H1 (cell line): Measurements from ENCODE around the gene ZMPSTE24. TPM values are rescaled to one million over a fixed set of nuclear protein-coding genes. Genes with fewer than 3 reads are reported as not detected.

Source experiments
- CTCF ChIA-PET: fragments of 300-600 bp; sonication (Branson Sonifier 250); formaldehyde crosslinking; loops from one replicate; lab custom pipeline; 2021; ENCODE audit not compliant: partially characterized antibody; lab: Charles Lee
- POLR2A ChIA-PET: fragments of 300-600 bp; sonication (Branson Sonifier 250); formaldehyde crosslinking; loops from one replicate; lab custom pipeline; 2021; ENCODE audit warnings: inconsistent platforms; ENCODE audit not compliant: partially characterized antibody; lab: Charles Lee
- DNase-seq, 2 experiments: peaks; one replicate each; pipeline versions ENCODE4 v3.0.0 to v3.0.0-alpha.2; 2010 to 2022; ENCODE audit warnings: low spot score in 2 of 2, low read depth in 1 of 2, mixed read lengths in 1 of 2
- FAIRE-seq: peaks from 2 replicates; lab custom pipeline; 2011; peaks lifted over from hg19 to GRCh38; lab: Jason Lieb, UNC
- H2AFZ ChIP-seq: 2 replicates; pipeline ENCODE4 v1.8.1; 2012; ENCODE audit warnings: low read length, inconsistent platforms
- H2AK5ac ChIP-seq: 2 replicates; pipeline ENCODE4 v1.6.1; 2013; ENCODE audit warnings: low read depth, low read length
- H2BK120ac ChIP-seq: replicated peaks from 2 replicates; pipeline ENCODE3; 2013; ENCODE audit warnings: low read depth, low read length, inconsistent platforms
- H2BK12ac ChIP-seq: 2 replicates; pipeline ENCODE4 v1.6.1; 2013; ENCODE audit warnings: low read depth, low read length
- H2BK15ac ChIP-seq: 2 replicates; pipeline ENCODE4 v1.6.1; 2013; ENCODE audit warnings: low read length
- H2BK20ac ChIP-seq: 2 replicates; pipeline ENCODE4 v1.6.1; 2013; ENCODE audit warnings: low read length
- H2BK5ac ChIP-seq: 2 replicates; pipeline ENCODE4 v1.6.1; 2013; ENCODE audit warnings: low read depth, low read length
- H3K14ac ChIP-seq: 2 replicates; pipeline ENCODE4 v1.6.1; 2013; ENCODE audit warnings: inconsistent platforms; ENCODE audit not compliant: insufficient read length
- H3K18ac ChIP-seq: 2 replicates; pipeline ENCODE4 v1.6.1; 2013; ENCODE audit warnings: low read length; ENCODE audit errors: extremely low read depth
- H3K23ac ChIP-seq: 2 replicates; pipeline ENCODE4 v1.6.1; 2013; ENCODE audit warnings: inconsistent platforms; ENCODE audit not compliant: insufficient read length
- H3K23me2 ChIP-seq: 2 replicates; pipeline ENCODE4 v1.6.1; 2013; ENCODE audit warnings: low read depth, low read length
- H3K27ac ChIP-seq: 2 replicates; pipeline ENCODE4 v1.6.1; 2011; ENCODE audit warnings: low read depth, low read length, inconsistent platforms
- H3K27me3 ChIP-seq, 4 experiments: replicated peaks in 1 of 4; 1 replicate in 1 of 4; 2 replicates in 3 of 4; pipeline versions ENCODE4 v1.6.1 to v1.8.1; 2011 to 2013; ENCODE audit warnings: low read length in 3 of 4, mild to moderate bottlenecking in 3 of 4, inconsistent platforms in 2 of 4, mixed read lengths in 2 of 4, moderate library complexity in 1 of 4; ENCODE audit not compliant: control insufficient read depth in 3 of 4, insufficient read depth in 3 of 4; ENCODE audit errors: extremely low read depth in 1 of 4
- H3K36me3 ChIP-seq, 4 experiments: 2 replicates each; pipeline versions ENCODE4 v1.6.1 to v1.8.1; 2011 to 2013; ENCODE audit warnings: mild to moderate bottlenecking in 4 of 4, low read length in 3 of 4, moderate library complexity in 2 of 4, control low read depth in 1 of 4, inconsistent platforms in 1 of 4; ENCODE audit not compliant: insufficient read depth in 4 of 4, control insufficient read depth in 2 of 4
- H3K4ac ChIP-seq: replicated peaks from 2 replicates; pipeline ENCODE3; 2013; ENCODE audit warnings: low read length, low read depth, mixed read lengths, inconsistent platforms; ENCODE audit not compliant: insufficient read length
- H3K4me1 ChIP-seq, 4 experiments: replicated peaks in 1 of 4; 1 replicate in 1 of 4; 2 replicates in 3 of 4; pipeline versions ENCODE4 v1.6.1 to v1.8.1; 2011 to 2013; ENCODE audit warnings: low read length in 3 of 4, inconsistent platforms in 2 of 4, mixed read lengths in 1 of 4; ENCODE audit not compliant: insufficient read depth in 4 of 4, control insufficient read depth in 3 of 4
- H3K4me2 ChIP-seq, 2 experiments: 2 replicates each; pipeline versions ENCODE4 v1.6.1 to v1.8.1; 2011 to 2013; ENCODE audit warnings: low read depth in 2 of 2, low read length in 2 of 2, control low read depth in 1 of 2, inconsistent platforms in 1 of 2, mild to moderate bottlenecking in 1 of 2; ENCODE audit not compliant: insufficient read depth in 1 of 2
- H3K4me3 ChIP-seq, 4 experiments: fragments of 200-600, 300-600 bp in 1 of 4; sonication (generic), shearing (Covaris generic), sonication (Bioruptor Twin) in 1 of 4; 2 replicates each; pipeline versions ENCODE4 v1.5.1 to v1.8.1; 2011 to 2016; ENCODE audit warnings: low read length in 4 of 4, low read depth in 3 of 4, control low read depth in 2 of 4, inconsistent platforms in 2 of 4, mild to moderate bottlenecking in 2 of 4, mixed read lengths in 1 of 4, moderate library complexity in 1 of 4; ENCODE audit not compliant: insufficient read depth in 2 of 4; ENCODE audit errors: extremely low read depth in 1 of 4
- H3K56ac ChIP-seq: replicated peaks from 2 replicates; pipeline ENCODE3; 2013; ENCODE audit warnings: low read depth, mild to moderate bottlenecking, mixed read lengths, low read length, inconsistent platforms; ENCODE audit not compliant: insufficient read length
- H3K79me1 ChIP-seq: 2 replicates; pipeline ENCODE4 v1.6.1; 2013; ENCODE audit warnings: low read depth, low read length, control low read depth
- H3K79me2 ChIP-seq, 2 experiments: 2 replicates each; pipeline versions ENCODE4 v1.6.1 to v1.8.1; 2012 to 2013; ENCODE audit warnings: low read length in 2 of 2, mild to moderate bottlenecking in 2 of 2, inconsistent platforms in 1 of 2; ENCODE audit not compliant: insufficient read depth in 2 of 2, control insufficient read depth in 1 of 2
- H3K9ac ChIP-seq, 4 experiments: replicated peaks in 1 of 4; 1 replicate in 1 of 4; 2 replicates in 3 of 4; pipeline versions ENCODE4 v1.6.1 to v1.8.1; 2011 to 2013; ENCODE audit warnings: low read depth in 3 of 4, low read length in 3 of 4, control low read depth in 2 of 4, mild to moderate bottlenecking in 2 of 4, moderate library complexity in 2 of 4, inconsistent platforms in 1 of 4; ENCODE audit errors: extremely low read depth in 1 of 4
- H3K9me3 ChIP-seq, 2 experiments: 2 replicates each; pipeline versions ENCODE4 v1.6.1 to v1.8.1; 2012 to 2013; ENCODE audit warnings: mild to moderate bottlenecking in 2 of 2, moderate library complexity in 2 of 2, control low read depth in 1 of 2, inconsistent platforms in 1 of 2, low read depth in 1 of 2, low read length in 1 of 2, mixed read lengths in 1 of 2; ENCODE audit not compliant: insufficient read depth in 2 of 2
- H4K20me1 ChIP-seq, 2 experiments: replicated peaks in 1 of 2; 2 replicates each; pipeline versions ENCODE3 to v1.8.1; 2011 to 2013; ENCODE audit warnings: inconsistent platforms in 2 of 2, low read length in 2 of 2, mild to moderate bottlenecking in 1 of 2; ENCODE audit not compliant: insufficient read depth in 2 of 2, control insufficient read depth in 1 of 2
- H4K5ac ChIP-seq: 2 replicates; pipeline ENCODE4 v1.6.1; 2013; ENCODE audit warnings: low read length, low read depth, mixed read lengths, inconsistent platforms; ENCODE audit not compliant: insufficient read length
- H4K8ac ChIP-seq: 2 replicates; pipeline ENCODE4 v1.8.0; 2013; ENCODE audit warnings: mild to moderate bottlenecking, moderate library complexity, low read length, inconsistent platforms; ENCODE audit not compliant: insufficient read depth; ENCODE audit errors: extremely low read depth
- H4K91ac ChIP-seq: replicated peaks from 2 replicates; pipeline ENCODE3; 2013; ENCODE audit warnings: low read length, mixed read lengths, inconsistent platforms; ENCODE audit not compliant: insufficient read length
- TEAD4 ChIP-seq: IDR thresholded peaks from 2 replicates; pipeline ENCODE4 v1.6.1; 2012; ENCODE audit warnings: low read depth, low read length, inconsistent platforms, mixed read lengths
- WGBS, 2 experiments: shearing (Covaris generic) in 1 of 2; methylation state at CpG; one replicate each; pipeline versions ENCODE4 v1.1.6 to v1.1.7; 2013 to 2015; ENCODE audit warnings: low lambda C conversion rate in 2 of 2, mixed read lengths in 2 of 2, inconsistent platforms in 1 of 2, low coverage in 1 of 2, missing lambda C conversion rate in 1 of 2; ENCODE audit not compliant: insufficient replicate concordance in 2 of 2, insufficient coverage in 1 of 2, insufficient read length in 1 of 2; ENCODE audit errors: extremely low coverage in 1 of 2, missing lambda C conversion rate in 1 of 2; 5-methylcytosine and 5-hydroxymethylcytosine counted together
- polyA plus RNA-seq, 7 experiments: library from polyadenylated mRNA; depleted of rRNA in 3 of 7; stranded (reverse) in 5 of 7; unstranded in 2 of 7; fragments of >200 nt in 5 of 7; fragments of 200-250 nt in 2 of 7; gene quantifications; 1 replicate in 5 of 7; 2 replicates in 1 of 7; 4 replicates in 1 of 7; pipeline versions ENCODE4 v1.2.1 to v1.2.3, GENCODE V29; 2011 to 2013; ENCODE audit warnings: missing spikeins in 2 of 7, mixed read lengths in 2 of 7
- total RNA-seq: library from RNA; stranded (reverse); fragmentation: NEBNext Ultra II Directional; extraction: Animal tissue kit (Norgen Biotek cat#: 25700); gene quantifications from 2 replicates; pipeline ENCODE4 v1.2.1, GENCODE V29; 2021

The ZMPSTE24 gene
- total and polyA plus RNA-seq, 2 of the 8 experiments (the other 6 are each of a cell fraction or from before 2014, with no cell fraction given), result 12.7 to 42.9 TPM

DNA sequence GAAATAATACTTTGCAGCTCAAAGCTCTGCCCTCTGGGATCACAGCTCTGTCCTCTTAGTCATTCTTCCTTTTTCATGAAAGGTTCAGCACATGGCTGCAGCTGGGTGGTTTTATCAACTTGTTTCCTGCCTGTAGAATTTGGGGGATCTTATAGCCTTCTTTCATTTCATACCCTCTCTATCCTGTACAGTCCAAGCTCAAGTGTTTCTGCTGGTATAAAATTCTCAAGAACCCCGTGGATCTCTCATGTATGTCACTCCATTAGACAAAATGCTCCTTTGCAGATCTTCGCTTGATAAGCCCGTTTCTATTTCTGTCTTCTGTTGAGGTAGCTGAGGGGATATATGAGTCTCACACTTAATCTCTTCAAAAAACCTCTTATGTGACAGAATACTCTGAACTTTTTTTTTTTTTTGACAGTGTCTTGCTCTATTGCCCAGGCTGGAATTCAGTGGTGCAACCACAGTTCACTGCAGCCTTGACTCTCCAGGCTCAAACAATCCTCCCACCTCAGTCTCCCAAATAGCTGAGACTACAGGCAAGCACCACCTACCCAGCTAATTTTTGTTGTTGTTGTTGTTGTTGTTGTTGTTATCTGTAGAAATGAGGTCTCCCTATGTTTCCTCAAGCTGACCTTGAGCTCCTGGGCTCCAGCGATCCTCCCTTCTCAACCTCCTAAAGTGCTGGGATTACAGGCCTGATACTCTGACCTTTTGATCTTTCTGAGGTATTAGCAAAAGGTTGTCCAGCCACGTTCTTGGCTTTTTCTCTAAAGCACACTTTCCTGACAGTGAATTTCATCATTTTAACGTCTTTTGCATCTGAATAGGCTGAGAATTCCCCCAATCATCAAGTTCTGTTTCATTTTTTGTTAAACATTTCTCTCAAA, 83.7 kb downstream of the ZMPSTE24 start:
- H4K91ac ChIP-seq, result no peak overlapping the region
- no peak for DNase-seq
- no peaks in the 10 kb centered on the region for H4K20me1 ChIP-seq
- ChIA-PET CTCF (interaction anchor here (0.6 to 12.6 kb wide), 7 partner anchors 12 to 198 kb away, joined by 3 to 144 read pairs (median 10); partner anchors contain the start of gene COL9A2), POLR2A (no interaction called here)
- H3K79me1 ChIP-seq, result no peaks in the 10 kb centered on the region
- no peak overlapping the region for H3K9ac ChIP-seq
- no peaks in the 10 kb centered on the region for H3K79me2 ChIP-seq
- no peak overlapping the region for H3K18ac ChIP-seq
- no peak overlapping the region for H3K14ac ChIP-seq
- no peak overlapping the region for H3K27ac ChIP-seq
- no peaks in the 10 kb centered on the region for H3K36me3 ChIP-seq
- no peaks in the 10 kb centered on the region for H3K23me2 ChIP-seq
- H4K5ac ChIP-seq, result no peak overlapping the region
- no peak for FAIRE-seq
- no peak overlapping the region for H4K8ac ChIP-seq
- no peak overlapping the region for H3K56ac ChIP-seq
- H2BK120ac ChIP-seq, result no peak overlapping the region
- 82% methylated on average over 6 of the region's 6 CpGs; no CpG with 5 or more reads in 1 of the 2 experiments for whole genome bisulfite sequencing, 2 experiments
- H2AK5ac ChIP-seq, result no peak overlapping the region
- no peak overlapping the region for H2BK20ac ChIP-seq
- H3K4me1 ChIP-seq, result no peaks in the 10 kb centered on the region
- no peak overlapping the region for H3K4me2 ChIP-seq
- H3K4me3 ChIP-seq, result no peak overlapping the region
- no peak overlapping the region for H3K4ac ChIP-seq
- H2BK12ac ChIP-seq, result no peak overlapping the region
- H3K23ac ChIP-seq, result no peak overlapping the region
- H3K27me3 ChIP-seq, result no peaks in the 10 kb centered on the region
- no peaks in the 10 kb centered on the region for H3K9me3 ChIP-seq
- H2AFZ ChIP-seq, result no peak overlapping the region
- H2BK5ac ChIP-seq, result no peak overlapping the region
- H2BK15ac ChIP-seq, result no peak overlapping the region
- TF ChIP-seq TEAD4, result no peak
